ENCODE measurements around the gene TMEM14B.
A peak's percentile ranks its signal among the peaks of the same experiment; 100 is the strongest.

TMEM14B gene

DNA sequence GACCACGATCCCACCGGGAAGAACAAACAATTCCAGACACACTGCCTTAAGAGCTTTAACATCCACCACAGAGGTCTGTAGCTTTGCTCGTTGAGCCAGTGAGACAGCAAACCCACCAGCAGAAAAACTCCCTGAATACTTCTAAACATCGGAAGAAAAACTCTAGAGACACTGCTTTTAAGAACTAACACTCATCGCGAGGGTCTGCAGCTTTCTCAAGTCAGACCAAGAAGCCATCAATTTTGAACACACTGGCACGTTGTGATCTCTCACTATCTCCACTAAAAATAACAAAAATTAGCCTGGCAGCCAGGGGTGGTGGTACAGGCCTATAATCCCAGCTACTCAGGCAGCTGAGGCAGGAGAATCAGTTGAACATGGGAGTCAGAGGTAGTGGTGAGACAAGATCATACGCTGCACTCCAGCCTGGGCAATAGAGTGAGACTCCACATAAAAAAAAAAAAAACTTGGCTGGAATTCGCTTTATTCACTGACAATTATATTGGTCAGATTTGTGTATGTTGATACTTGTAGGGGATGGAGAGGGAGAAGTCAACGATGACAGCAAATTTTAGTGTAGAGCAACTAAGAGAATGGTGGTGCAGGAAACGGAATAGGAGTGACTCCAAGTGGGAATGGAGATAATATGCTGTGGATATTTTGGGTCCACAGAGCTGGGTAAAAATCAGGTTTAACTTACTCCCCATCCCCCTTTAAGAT is 25.6 kb upstream of the TMEM14B start:
- POLR2A ChIA-PET, result interaction anchor here (0.7 to 3.0 kb wide), 20 partner anchors 9 to 344 kb away, joined by 3 to 40 read pairs (median 4); partner anchors contain the start of genes C6orf52, PAK1IP1 and TMEM14B
- TF ChIP-seq LEF1 (IDR thresholded peaks at IDR 0.05; ENCODE audit: borderline replicate concordance) (no peak), ARNT (IDR thresholded peaks at IDR 0.05) (no peak), SUZ12 (IDR thresholded peaks at IDR 0.05) (no peak), FOXM1 (IDR thresholded peaks at IDR 0.05; ENCODE audit: borderline replicate concordance) (no peak), FOXK2 (IDR thresholded peaks at IDR 0.05) (no peak), FOXA1 (IDR thresholded peaks at IDR 0.05) (no peak), SP1 (IDR thresholded peaks at IDR 0.05) (no peak), ELF4 (IDR thresholded peaks at IDR 0.05) (no peak), CTBP1 (IDR thresholded peaks at IDR 0.05; ENCODE audit: borderline replicate concordance) (no peak), NFRKB (IDR thresholded peaks at IDR 0.05) (no peak), ZNF384 (IDR thresholded peaks at IDR 0.05) (no peak; the same call in 1 of the 2 replicates), TARDBP (IDR thresholded peaks at IDR 0.05) (no peak), HDGF (IDR thresholded peaks at IDR 0.05; ENCODE audit: borderline replicate concordance) (no peak), PKNOX1 (IDR thresholded peaks at IDR 0.05) (no peak), L3MBTL2 (conservative IDR thresholded peaks at IDR 0.05) (no peak), BHLHE40 (IDR thresholded peaks at IDR 0.05; ENCODE audit: borderline replicate concordance) (no peak)
- CTCF ChIA-PET, result no interaction called here
- no peak for DNase-seq (ENCODE audit: extremely low spot score)

DNA sequence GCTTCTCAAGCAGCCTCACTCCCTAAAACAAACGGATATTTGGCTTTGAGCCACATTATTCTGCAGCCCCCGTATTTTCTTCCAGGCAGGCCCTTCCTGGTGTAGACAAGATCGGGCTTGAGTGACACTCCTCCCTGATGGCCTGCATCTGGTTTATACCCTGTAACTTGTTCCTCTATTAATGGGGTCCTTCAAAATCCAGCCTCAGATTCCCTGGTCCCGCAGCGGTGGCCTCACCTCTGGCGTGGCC is 25.1 kb upstream of the TMEM14B start:
- no peak for DNase-seq (ENCODE audit: extremely low spot score)
- CTCF ChIA-PET, result no interaction called here
- TF ChIP-seq ELF4 (IDR thresholded peaks at IDR 0.05) (no peak), PKNOX1 (IDR thresholded peaks at IDR 0.05) (peak; percentile 71; the same call in 1 of the 2 replicates), ARNT (IDR thresholded peaks at IDR 0.05) (no peak), SP1 (IDR thresholded peaks at IDR 0.05) (no peak), LEF1 (IDR thresholded peaks at IDR 0.05; ENCODE audit: borderline replicate concordance) (no peak), L3MBTL2 (conservative IDR thresholded peaks at IDR 0.05) (peak; percentile 84; the same call in 1 of the 2 replicates), BHLHE40 (IDR thresholded peaks at IDR 0.05; ENCODE audit: borderline replicate concordance) (no peak), FOXA1 (IDR thresholded peaks at IDR 0.05) (no peak), NFRKB (IDR thresholded peaks at IDR 0.05) (no peak)
- POLR2A ChIA-PET, result interaction anchor here (0.7 to 3.0 kb wide), 20 partner anchors 9 to 344 kb away, joined by 3 to 40 read pairs (median 4); partner anchors contain the start of genes C6orf52, PAK1IP1 and TMEM14B

GRCh38 chr6:10722820-10723566 is 24.6 kb upstream of the TMEM14B start, which contains the start of gene TMEM14C:
Gene TMEM14C, plus strand, starts transcription at chr6:10723070. Its CDS starts 1,544 bp downstream, at chr6:10724614.
- peak; percentile 53; the same call in 1 of the 2 replicates for TF ChIP-seq L3MBTL2 (conservative IDR thresholded peaks at IDR 0.05)
- TF ChIP-seq SUZ12 (IDR thresholded peaks at IDR 0.05), result no peak
- peak; percentile 56; the same call in 1 of the 2 replicates for TF ChIP-seq ELF4 (IDR thresholded peaks at IDR 0.05)
- no peak for TF ChIP-seq PKNOX1 (IDR thresholded peaks at IDR 0.05)
- TF ChIP-seq HDGF (IDR thresholded peaks at IDR 0.05; ENCODE audit: borderline replicate concordance), result peak; percentile 96; the same call in 1 of the 2 replicates
- TF ChIP-seq NFRKB (IDR thresholded peaks at IDR 0.05), result no peak
- peak; percentile 70; the same call in 1 of the 2 replicates for TF ChIP-seq ZNF384 (IDR thresholded peaks at IDR 0.05)
- TF ChIP-seq BHLHE40 (IDR thresholded peaks at IDR 0.05; ENCODE audit: borderline replicate concordance), result no peak
- peak; percentile 93 for DNase-seq (ENCODE audit: extremely low spot score)
- ChIA-PET CTCF (interaction anchor here (0.6 to 1.2 kb wide), 2 partner anchors 24 to 37 kb away, joined by 3 to 5 read pairs; no protein-coding TSS in a partner anchor), POLR2A (interaction anchor here (0.7 to 3.0 kb wide), 22 partner anchors 8 to 343 kb away, joined by 3 to 40 read pairs (median 4); partner anchors contain the start of genes C6orf52, PAK1IP1 and TMEM14B)

- POLR2A ChIA-PET, result interaction anchor here (0.6 to 2.0 kb wide), 6 partner anchors 9 to 33 kb away, joined by 3 to 9 read pairs (median 8); partner anchors contain the start of genes C6orf52, PAK1IP1 and TMEM14B
Measured at GRCh38 chr6:10723567-10723881, 24.1 kb upstream of the TMEM14B start.

More at GRCh38 chr6:10723567-10723881, 24.1 kb upstream of the TMEM14B start:
- CTCF ChIA-PET, result interaction anchor here (0.6 to 1.2 kb wide), 2 partner anchors 23 to 36 kb away, joined by 3 to 5 read pairs; no protein-coding TSS in a partner anchor
- TF ChIP-seq L3MBTL2 (conservative IDR thresholded peaks at IDR 0.05), result no peak
- TF ChIP-seq TARDBP (IDR thresholded peaks at IDR 0.05), result no peak
- TF ChIP-seq ELF4 (IDR thresholded peaks at IDR 0.05), result no peak
- TF ChIP-seq ARNT (IDR thresholded peaks at IDR 0.05), result no peak
- TF ChIP-seq ZNF384 (IDR thresholded peaks at IDR 0.05), result no peak; the same call in 1 of the 2 replicates
- TF ChIP-seq CTBP1 (IDR thresholded peaks at IDR 0.05; ENCODE audit: borderline replicate concordance), result no peak
- TF ChIP-seq PKNOX1 (IDR thresholded peaks at IDR 0.05), result no peak
- DNase-seq (ENCODE audit: extremely low spot score), result no peak

Data from HEK293T (cell line).